HG03342 (cell line): ENCODE results near the gene CRKL.

Experiments used
- ATAC-seq: cut with Tn5 transposase; IDR thresholded peaks from one replicate; pipeline ENCODE4 v1.9.1; 2021; ENCODE audit warnings: mild to moderate bottlenecking, moderate library complexity; ENCODE audit not compliant: unreplicated experiment

The CRKL gene

DNA sequence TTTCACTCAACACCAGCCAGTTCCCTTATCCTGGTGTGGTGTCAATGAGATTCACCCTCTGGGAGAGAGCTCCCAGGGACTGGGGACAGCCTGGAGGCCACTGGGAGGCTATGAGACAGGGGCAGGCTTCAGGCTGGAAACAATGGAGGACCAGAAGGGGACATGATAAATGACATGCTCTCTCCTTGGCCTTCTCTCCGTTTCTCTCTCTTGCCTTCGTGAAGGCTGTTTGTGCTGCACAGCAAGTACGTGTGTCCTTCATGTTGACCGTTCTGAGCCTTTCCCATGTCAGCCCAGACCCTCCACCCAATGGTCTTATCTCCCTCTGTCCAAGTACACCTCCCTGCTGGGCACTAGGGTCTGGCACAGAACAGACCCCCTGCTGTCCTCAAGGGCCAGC, 63.3 kb downstream of the CRKL start:
- no peak for ATAC-seq

DNA sequence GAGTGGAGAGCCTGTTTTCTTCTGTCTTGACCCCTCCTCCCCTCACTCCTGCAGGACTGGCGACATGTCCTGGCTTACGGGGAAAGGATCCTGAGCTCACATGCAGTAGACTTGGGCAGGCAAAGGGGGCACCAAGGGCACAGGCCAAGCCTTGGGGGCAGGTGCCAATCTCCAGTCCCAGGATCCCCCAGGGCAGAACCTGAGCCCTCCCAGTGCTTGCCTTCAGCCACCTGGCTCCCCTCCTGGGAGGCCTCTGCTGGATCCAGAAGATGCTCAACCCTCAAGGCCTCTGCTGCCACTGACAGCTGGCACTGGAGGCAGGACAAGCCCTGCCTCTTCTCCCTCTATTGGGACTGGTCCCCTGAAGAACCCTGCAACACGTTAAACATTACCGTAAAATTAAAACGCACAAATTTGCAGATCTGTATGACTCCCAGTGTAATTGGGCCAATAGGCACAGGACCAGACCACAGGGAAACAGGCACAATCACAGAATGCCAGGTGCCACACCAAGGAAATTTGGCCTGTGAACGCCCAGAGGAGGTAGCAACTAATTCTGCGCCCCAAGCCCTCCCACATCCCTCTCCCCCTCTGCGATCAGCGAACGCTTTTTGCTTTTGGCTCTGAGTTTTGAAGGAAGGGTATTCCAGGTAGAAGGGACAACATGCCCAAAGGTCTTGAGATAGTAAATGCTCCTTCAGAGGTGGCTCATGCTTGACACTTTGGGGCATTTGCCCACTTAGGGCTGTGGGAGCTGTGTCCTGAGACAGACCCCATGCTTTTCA, 63.9 kb downstream of the CRKL start:
- no peak for ATAC-seq

DNA sequence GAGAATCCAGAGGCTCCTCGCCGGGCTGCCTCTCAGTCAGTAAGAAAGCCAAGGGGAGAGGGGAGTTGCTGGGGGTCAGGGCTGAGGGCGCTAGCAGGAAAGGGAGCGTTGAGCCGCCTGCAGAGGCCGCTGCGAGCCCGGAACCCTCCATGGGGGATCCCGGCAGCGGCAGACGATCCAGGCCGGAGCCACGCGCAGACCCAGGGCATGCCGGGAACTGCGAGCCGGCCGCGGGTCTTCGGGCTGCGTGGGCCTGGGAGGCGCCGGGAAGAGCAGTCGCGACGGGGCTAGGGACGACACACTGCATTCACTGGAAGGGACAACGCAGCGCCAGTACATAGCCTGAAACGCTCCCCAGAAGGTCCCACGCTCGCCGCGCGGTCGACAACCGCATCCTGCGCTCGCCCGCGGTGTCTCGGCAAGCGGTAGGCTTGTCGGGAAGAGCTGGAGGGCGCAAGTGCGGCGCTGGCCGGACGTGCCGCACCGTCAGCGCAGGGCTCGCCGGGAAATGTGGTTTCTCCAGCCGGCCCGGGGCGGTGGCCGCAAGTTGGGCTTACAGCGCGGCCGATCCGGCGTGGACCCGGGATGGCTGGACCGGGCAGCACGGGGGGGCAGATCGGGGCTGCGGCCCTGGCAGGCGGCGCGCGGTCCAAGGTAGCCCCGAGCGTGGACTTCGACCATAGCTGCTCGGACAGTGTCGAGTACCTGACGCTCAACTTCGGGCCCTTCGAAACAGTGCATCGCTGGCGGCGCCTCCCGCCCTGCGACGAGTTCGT, 64.8 kb downstream of the CRKL start, which contains the start of gene LZTR1:
Gene LZTR1, plus strand, starts transcription at position 511 of the 776 bp plus-strand sequence. Its CDS starts 75 bp downstream, at position 586.
- ATAC-seq, result peak; percentile 69

DNA sequence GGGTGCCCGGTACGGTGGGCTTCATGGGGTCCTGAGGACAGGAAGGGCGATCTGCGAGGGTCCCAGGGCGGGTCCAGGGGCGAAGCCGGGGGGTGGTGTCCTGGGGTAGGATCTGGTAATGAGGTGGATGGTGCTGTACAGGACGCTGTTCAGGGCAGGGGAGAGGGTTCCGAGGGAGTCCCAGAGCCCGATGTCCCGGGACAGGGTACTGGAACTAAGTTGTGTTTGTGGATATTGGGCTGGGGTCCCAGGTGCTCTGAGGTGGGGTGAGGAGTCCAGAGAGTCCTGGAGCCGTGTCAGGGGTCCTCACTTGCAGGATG, 65.3 kb downstream of the CRKL start:
- no peak for ATAC-seq

DNA sequence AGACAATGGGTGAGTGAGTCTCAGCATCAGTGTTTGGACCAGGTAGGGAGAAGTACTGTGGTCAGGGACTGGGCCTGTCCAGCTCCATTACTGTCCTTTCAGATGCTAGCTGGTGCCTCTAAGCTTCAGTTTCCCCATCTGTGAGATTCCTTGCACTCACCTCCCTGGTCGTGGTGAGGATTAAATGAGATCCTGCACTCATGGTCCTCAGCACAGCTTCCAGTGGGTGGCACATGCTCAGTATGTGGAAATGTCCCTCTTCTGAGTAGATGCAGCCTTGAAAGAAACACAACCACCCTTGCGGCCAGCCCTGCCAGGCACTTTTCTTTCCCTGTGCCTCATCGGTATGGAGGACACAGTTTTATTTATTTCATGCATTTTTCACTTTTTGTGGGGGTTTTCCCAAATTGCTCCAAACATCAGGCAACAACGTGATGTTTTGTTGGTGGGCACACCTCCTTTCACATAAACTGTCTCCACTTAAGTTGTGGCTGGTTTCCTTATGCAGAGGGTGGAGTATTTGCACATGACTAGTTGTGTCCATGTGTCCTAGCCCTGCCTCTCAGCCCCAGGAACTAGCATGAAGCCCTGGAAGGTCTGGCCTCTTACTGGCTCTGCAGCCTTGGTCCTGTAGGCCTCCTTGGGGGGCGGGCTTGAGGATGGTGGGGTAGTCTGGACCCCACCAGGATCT, 66.0 kb downstream of the CRKL start:
- no peak for ATAC-seq

DNA sequence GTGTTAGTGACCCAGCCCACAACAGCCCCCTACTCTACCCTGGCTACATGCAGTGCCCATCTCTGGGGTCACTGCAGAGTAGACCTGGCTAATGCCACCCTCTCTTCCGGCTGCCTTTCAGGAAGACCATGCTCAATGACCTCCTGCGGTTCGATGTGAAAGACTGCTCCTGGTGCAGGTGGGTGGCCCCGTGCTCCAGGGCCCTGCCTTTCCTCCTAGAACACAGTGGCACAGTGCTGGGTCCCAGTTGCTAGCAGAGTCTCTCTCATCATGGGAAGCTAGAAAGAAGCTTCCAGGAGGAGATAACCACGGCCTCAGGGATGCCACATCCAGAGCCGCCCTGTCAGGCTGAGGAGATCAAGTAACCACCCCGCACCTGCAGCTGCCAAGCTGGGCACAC, 68.5 kb downstream of the CRKL start:
- ATAC-seq, result no peak

DNA sequence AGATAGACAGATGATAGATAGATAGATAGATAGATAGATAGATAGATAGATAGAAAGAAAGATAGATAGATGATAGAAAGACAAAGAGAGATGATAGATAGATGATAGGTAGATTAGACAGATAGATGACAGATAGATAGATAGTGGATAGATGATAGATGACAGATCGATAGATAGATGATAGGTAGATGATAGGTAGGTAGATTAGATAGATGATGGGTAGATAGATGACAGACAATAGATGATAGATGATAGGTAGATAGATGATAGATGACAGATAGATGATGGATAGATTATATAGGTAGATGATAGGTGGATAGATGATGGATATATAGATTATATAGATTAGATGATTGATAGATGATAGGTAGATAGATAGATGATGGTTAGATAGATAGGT, 69.2 kb downstream of the CRKL start:
- ATAC-seq, result no peak

DNA sequence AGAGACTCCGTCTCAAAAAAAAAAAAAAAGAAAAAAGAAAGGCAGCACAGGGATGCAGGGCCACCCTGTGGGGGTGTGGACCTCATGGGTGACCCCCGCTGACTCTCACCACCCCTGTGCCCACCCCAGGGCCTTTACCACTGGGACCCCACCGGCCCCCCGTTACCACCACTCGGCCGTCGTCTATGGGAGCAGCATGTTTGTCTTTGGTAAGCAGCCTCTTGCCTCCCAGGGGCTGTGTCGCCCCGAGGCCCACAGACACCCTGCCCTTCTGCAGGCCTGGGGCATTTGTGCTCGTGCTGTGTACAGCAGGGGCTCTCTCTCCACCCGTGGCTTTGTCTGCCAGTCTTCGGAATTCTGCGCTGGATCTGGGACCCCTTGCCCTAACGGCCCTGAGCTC, 70.2 kb downstream of the CRKL start:
- no peak for ATAC-seq

DNA sequence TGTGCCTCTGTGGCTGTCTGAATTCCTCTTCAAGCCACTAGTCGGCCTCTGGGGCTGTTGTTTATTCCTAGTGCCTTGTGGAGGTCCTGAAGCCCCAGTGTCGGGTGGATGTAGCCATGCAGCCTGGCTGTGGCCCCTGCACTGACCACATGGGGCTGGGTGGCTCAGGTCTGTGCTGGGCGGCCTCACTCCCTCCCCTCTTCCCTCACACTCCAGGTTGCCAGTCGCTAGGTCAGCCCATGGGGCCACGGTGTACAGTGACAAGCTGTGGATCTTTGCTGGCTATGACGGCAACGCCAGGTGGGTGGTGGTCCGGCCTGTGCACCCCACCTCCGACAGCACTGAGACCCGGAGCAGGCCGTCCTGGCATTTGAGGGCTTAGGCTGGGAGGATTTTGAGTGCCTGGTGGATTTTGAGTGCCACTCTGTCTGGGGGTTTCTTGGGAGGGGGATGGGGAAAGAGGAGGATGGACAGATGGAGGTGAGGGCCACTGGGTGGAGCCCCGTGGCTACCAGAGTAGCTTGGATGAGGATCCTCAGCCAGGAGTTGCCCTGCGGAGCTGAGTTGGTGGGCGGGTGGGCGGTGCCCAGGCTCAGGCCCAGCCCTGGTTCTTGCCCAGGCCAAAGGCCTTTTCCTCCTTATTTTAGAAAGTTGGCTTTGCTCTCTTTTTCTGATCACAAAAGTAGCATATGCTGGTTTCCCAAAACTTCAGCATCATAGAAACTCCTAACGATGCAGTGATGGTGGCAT, 71.5 kb downstream of the CRKL start:
- no peak for ATAC-seq

DNA sequence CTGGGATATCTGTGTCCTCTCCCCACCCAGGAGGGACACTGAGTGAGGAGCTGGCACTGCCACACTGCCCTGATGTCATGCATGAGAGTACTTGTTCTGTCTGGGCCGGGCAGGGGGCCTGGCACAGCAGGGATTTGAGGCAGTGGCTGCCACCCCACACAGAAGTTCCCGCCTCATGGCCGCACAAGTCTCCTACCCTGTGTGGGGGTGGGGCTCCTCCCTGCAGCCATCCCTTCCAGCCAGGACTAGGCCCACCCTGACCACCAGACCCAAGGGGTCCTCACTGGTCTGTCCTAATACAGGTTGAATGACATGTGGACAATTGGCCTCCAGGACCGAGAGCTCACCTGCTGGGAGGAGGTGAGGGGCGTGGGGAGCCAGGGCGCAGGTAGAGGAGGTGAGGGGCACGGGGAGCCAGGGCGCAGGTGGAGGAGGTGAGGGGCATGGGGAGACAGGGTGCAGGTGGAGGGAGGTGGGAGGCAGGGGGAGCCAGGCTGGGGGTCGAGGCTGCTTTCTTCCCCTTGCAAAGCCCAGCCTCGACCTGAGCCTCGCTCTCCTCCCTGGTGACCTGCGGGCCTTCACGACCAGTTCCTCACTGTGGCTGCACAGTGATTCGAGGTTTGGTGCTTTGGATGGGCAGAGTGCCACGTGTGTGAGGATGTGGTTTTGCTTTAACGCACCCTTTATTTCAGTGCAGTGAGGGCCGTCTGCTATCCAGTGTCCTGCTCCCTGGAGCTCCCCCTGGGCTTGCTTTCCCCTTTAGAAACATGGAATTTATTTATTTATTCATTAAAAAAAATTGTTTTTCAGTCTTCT, 72.3 kb downstream of the CRKL start:
- ATAC-seq, result no peak

DNA sequence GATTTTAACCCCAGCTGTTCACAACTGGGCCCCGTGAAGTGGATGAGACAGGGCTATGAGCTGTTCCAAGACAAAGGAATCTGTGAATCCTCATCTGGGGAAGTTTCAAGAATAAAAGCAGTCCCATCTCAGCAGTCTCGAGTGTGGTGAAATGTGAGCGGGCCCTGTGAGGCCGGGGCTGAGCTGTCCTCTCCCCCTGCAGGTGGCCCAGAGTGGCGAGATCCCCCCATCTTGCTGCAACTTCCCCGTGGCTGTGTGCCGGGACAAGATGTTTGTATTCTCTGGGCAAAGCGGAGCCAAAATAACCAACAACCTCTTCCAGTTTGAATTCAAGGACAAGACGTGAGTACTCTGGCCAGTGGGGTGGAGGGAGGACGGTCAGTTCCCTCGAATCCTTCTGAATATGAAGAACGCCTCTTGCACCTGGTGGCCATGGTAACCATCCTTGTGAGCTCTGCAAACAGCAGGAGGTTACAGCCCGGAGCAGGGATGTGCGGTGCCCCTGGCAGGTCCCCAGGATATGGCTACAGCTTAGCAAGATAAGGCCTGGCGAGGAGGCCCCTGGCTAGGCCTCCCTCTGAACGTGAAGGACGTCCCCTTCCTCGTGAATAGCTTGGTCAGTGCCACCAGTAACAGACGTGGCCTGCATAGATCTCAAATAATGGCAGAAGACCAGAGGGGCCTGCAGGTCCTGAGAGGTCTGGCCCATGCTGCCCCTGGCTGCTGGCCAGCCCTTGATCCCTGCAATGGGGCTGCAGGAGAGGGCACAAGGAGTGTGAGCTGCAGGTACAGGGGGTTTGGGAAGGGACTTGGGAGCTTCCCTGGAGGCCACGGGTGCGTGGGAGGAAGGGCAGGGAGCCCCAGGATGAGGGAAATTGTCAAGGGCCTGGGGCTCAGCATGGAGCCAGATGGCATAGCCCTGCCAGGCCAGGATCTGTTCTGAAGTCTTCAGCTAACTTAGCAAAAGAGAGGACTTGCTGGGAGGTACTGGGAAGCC, 73.3 kb downstream of the CRKL start:
- no peak for ATAC-seq

DNA sequence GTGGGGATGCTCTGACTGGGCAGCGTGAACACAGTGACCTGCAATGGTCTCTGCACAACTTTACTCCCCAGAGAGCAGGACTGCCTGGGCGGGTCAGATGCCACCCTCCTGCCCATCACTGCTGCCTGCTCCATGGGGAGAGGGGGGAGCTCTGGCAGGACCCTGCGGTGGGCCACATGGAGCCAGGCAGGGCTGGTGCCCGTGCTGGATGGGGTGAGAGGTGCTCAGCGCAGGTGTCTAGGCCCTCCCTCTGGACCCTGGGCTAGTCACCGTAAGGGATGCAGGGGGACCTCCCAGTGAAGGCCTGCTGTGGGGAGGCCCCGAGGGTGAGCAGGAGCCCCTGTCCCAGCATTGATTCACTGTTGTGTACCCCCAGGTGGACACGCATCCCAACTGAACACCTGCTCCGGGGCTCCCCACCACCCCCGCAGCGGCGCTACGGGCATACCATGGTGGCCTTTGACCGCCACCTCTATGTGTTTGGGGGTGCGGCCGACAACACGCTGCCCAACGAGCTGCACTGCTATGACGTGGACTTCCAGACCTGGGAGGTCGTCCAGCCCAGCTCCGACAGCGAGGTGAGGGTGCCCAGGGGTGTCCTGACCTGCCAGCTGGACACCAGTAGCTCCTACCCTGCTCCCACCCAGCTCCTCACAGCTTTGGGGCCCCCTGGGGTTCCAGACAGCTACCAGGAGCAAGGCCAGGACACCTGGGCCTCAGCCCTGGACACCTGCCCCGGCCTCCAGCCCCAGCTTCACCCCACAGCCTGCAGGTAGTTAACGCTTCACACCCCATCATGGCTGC, 74.2 kb downstream of the CRKL start:
- no peak for ATAC-seq

DNA sequence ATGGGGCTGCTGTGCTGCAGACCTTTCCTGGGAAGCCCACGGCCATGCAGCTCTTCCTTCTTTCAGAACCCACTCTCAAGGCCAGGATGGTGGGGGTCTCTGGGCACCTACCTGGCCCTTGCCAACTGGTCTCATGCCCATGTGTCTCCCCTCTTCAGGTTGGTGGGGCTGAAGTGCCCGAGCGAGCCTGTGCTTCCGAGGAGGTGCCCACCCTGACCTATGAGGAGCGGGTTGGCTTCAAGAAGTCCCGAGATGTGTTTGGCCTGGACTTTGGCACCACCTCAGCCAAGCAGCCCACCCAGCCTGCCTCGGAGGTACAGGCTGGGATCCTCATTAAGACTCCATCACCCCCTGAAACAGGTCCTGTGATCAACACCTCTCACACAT, 74.8 kb downstream of the CRKL start:
- ATAC-seq, result no peak

DNA sequence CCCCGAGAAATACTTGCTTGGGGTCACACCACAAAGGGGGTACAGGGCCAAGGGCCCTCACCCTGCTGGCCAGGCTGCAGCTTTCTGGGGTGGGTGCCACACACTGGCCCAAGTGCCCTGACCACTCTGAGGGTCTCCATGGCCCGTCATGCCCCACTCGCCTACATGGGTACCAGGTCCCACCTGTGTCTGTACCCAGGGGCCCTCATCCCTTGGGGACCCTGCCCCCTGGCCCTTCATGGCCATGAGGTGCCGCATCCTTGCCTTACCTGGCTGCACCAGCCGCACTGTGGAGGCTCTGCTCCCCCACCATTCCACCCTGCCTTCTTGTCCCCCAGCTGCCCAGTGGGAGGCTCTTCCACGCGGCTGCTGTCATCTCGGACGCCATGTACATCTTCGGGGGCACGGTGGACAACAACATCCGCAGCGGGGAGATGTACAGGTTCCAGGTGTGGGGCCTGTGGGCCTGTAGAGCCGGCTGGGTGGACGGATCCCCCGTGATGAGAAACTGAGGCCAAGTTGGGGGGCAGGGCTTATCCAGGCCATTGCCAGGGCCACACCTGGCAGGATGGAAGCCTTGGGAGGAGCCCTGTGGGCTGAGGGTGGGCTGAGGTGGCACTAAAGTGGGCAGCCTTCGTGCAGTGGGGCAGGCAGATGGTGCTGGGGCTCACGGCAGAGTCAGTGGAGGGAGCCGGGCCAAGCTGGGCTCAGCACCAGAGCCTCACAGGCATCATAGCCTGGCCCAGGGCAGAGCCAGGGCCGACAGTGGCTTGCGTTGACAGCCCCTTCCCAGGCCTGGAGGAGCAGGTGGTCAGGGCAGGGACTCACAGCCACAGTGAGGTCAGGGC, 75.5 kb downstream of the CRKL start:
- ATAC-seq, result no peak

DNA sequence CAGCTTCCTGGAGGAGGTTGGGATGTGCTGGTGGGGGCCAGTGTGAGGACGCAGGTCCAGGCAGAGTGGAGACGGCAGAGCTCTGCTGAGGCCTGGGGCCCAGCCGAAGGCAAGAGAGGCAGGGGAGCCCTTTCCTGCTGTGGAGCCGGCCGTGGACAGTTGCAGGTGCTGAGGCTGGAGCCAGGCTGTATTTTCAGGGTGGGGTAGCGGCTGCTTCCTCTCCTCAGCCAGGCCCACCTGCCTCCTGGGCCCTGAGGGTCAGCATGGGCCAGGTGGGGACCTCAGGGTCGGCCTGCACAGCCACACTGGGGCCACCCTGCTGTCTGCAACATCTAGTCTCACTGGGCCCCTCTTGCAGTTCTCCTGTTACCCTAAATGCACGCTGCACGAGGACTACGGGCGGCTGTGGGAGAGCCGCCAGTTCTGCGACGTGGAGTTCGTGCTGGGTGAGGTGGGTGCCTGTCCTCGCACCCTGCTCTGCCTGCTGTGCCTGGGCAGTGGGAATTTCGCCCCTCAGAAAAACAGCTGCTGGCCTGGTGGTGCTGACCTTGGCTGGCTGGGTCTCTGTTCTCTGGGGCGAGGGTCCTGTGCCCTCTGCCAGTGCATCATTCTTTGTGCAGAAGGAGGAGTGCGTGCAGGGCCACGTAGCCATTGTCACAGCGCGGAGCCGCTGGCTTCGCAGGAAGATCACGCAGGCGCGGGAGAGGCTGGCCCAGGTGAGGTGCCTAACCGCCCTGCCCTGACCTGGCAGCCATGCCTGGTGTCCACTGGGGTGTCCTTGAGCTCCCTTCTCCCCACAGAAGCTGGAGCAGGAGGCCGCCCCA, 76.3 kb downstream of the CRKL start:
- ATAC-seq, result no peak

DNA sequence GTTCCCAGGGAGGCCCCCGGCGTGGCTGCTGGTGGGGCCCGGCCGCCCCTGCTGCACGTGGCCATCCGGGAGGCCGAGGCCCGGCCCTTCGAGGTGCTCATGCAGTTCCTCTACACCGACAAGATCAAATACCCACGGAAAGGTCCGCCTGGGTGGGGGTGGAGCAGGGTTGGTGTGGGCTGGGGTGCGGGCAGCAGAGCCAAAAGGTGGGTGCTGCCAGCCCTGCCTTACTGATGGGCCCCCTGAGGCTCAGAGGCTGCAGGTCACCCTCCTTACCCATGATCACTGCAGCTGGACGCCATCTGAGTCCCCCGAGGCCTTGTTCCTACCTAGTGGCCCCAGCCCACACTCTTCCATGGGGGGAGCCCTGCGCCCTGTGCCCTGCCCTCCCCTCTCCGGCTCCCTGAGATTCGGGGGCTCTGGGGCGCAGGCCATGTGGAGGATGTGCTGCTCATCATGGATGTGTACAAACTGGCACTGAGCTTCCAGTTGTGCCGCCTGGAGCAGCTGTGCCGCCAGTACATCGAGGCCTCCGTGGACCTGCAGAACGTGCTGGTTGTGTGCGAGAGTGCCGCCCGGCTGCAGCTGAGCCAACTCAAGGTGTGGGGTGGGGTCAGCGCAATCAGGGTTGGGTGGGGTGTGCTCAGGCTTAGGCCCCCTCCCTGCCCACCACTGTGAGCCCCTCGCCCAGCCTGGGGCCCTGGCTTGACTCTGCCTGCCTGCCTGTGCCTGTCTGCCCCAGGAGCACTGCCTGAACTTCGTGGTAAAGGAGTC, 77.1 kb downstream of the CRKL start:
- no peak for ATAC-seq
